Karpas-422 (cell line): ENCODE measurements around the gene SLC25A36. TPM values are rescaled to one million over a fixed set of nuclear protein-coding genes. Genes with fewer than 3 reads are reported as not detected.
"Not testable (repeated sequence)": the region's sequence is repeated elsewhere in the genome, so short reads cannot be mapped to it uniquely, and the experiment has no call there.

ENCODE experiments used
- DNase-seq: peaks from one replicate; pipeline ENCODE4 v3.0.0-alpha.2; 2015
- H2AFZ ChIP-seq: fragments of 200-600 bp; sonication (generic); 2 replicates; pipeline ENCODE4 v1.6.1; 2014; ENCODE audit warnings: antibody characterized with exemption, low read length, mixed read lengths
- H3K27ac ChIP-seq: fragments of 200-600 bp; sonication (generic); 2 replicates; pipeline ENCODE4 v1.5.1; 2014; ENCODE audit warnings: mild to moderate bottlenecking, low read length, moderate library complexity
- H3K27me3 ChIP-seq: fragments of 200-600 bp; sonication (generic); 2 replicates; pipeline ENCODE4 v1.6.1; 2014; ENCODE audit warnings: low read length, mixed read lengths
- H3K36me3 ChIP-seq: fragments of 200-600 bp; sonication (generic); 2 replicates; pipeline ENCODE4 v1.6.1; 2014; ENCODE audit warnings: low read length, mixed read lengths; ENCODE audit not compliant: insufficient read depth
- H3K4me1 ChIP-seq: fragments of 200-600 bp; sonication (generic); 2 replicates; pipeline ENCODE4 v1.6.1; 2014; ENCODE audit warnings: mild to moderate bottlenecking, low read length, mixed read lengths
- H3K4me2 ChIP-seq: fragments of 200-600 bp; sonication (generic); 2 replicates; pipeline ENCODE4 v1.6.1; 2014; ENCODE audit warnings: low read length, low read depth, mild to moderate bottlenecking; ENCODE audit not compliant: poor library complexity, severe bottlenecking
- H3K4me3 ChIP-seq: fragments of 200-600 bp; sonication (generic); 2 replicates; pipeline ENCODE4 v1.5.1; 2014; ENCODE audit warnings: mild to moderate bottlenecking, antibody characterized with exemption, low read length, mixed read lengths
- H3K79me2 ChIP-seq: fragments of 200-600 bp; sonication (generic); 2 replicates; pipeline ENCODE4 v1.6.1; 2014; ENCODE audit warnings: mild to moderate bottlenecking, low read length, mixed read lengths
- H3K9ac ChIP-seq: fragments of 200-600 bp; sonication (generic); 2 replicates; pipeline ENCODE4 v1.6.0; 2014; ENCODE audit warnings: low read length
- H3K9me2 ChIP-seq: fragments of 200-600 bp; sonication (generic), shearing (Covaris generic); replicated peaks from 2 replicates; pipeline ENCODE4 v1.6.0; 2014; ENCODE audit warnings: mild to moderate bottlenecking, low read length, moderate library complexity; ENCODE audit not compliant: insufficient read depth
- H3K9me3 ChIP-seq: fragments of 300-700, 200-600 bp; sonication (generic); 2 replicates; pipeline ENCODE4 v1.6.1; 2014; ENCODE audit warnings: low read length, mixed read lengths
- H4K20me1 ChIP-seq: fragments of 200-600 bp; sonication (generic); 2 replicates; pipeline ENCODE4 v1.6.1; 2014; ENCODE audit warnings: mild to moderate bottlenecking, antibody characterized with exemption, low read length, low read depth; ENCODE audit not compliant: insufficient read depth
- total RNA-seq: library from RNA; depleted of rRNA; stranded (reverse); fragments of >200 nt; shearing (Covaris generic); gene quantifications from 2 replicates; pipeline ENCODE4 v1.2.3, GENCODE V29; 2014; ENCODE audit warnings: low replicate concordance

SLC25A36 gene
- total RNA-seq, 1 experiment from 2014 or later = 204 TPM

DNA sequence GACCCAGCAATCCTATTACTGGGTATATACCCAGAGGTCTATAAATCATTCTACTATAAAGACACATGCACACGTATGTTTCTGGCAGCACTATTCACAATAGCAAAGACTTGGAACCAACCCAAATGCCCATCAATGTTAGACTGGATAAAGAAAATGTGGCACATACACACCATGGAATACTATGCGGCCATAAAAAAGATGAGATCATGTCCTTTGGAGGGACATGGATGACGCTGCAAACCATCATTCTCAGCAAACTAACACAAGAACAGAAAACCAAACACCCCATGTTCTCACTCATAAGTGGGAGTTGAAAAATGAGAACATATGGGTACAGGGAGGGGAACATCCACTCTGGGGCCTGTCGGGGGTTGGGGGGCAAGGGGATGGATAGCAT, 2.3 kb upstream of the SLC25A36 start:
- DNase-seq, H3K9ac ChIP-seq, H3K9me3 ChIP-seq, H3K9me2 ChIP-seq, H3K27ac ChIP-seq, H3K4me2 ChIP-seq, H2AFZ ChIP-seq, H3K4me3 ChIP-seq, H3K36me3 ChIP-seq, H3K27me3 ChIP-seq: not testable (repeated sequence)
- H3K4me1 ChIP-seq = peaks cover 18% of the 10 kb centered on the region
- 0 out of 2 replicates have a peak, but pooled peaks cover 16% of the 10 kb centered on the region for H4K20me1 ChIP-seq
- H3K79me2 ChIP-seq = peaks cover 22% of the 10 kb centered on the region

GRCh38 chr3:140941090-140941433, 574 bp upstream of the SLC25A36 start:
- H3K27me3 ChIP-seq = no peaks in the 10 kb centered on the region
- peaks cover 34% of the 10 kb centered on the region for H3K4me1 ChIP-seq
- H3K9me3 ChIP-seq = no peaks in the 10 kb centered on the region
- peaks cover 9% of the 10 kb centered on the region for H3K36me3 ChIP-seq
- H3K9me2 ChIP-seq = no peaks in the 10 kb centered on the region
- H3K9ac ChIP-seq = peak overlapping the region; percentile 43
- peaks cover 40% of the 10 kb centered on the region for H3K79me2 ChIP-seq
- H3K4me2 ChIP-seq = peak overlapping the region; percentile 69
- DNase-seq = no peak
- H4K20me1 ChIP-seq = peaks cover 27% of the 10 kb centered on the region
- H3K4me3 ChIP-seq = peak overlapping the region; percentile 98
- H2AFZ ChIP-seq = peak overlapping the region; percentile 86
- H3K27ac ChIP-seq = no peak overlapping the region

DNA sequence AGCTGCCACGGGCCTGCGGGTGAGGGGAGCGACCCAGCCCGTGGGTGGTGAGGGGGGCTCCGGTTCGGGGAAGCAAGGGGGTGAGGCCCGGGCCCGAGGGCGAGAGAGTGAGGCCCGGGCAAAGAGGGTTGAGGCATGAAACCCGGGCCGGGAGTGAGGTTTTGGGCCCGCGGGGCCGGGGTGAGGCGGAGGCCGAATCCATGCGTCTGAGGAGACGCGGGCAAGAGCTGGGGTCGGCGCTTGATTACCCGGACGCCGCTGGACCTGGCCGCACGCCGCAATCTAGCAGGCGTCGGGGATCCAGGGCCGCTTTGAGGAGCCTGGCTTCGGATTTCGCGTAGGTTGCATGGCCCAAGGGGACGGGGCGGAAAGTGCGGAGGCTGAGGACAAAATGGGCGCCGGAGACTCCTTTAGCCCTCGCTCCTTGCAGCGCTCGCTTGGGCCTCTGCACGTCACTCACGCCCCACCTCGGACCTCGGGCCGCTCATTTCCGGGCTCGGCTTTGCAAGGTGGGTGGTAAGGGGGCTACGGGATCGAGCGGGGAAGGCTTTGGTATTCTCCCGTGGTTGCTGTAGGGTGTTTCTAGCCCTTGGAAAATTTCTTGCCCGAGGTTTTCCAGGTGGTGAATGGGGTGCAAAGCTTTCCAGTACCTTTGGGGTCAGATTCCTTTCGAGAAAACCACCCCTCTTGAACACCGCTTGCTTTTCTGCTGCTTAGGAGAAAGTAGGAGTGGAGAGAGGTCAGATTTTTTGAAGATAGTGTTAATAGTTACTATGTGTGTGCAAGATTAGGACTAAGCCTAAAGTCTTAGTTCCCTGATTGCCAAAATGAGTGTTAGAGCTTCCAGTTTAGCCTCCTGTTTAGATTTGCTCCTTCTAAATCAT, 827 bp downstream of the SLC25A36 start:
- peak; percentile 89 for DNase-seq
- H3K79me2 ChIP-seq = peaks cover 54% of the 10 kb centered on the region
- no peaks in the 10 kb centered on the region for H3K27me3 ChIP-seq
- H3K9me2 ChIP-seq = no peaks in the 10 kb centered on the region
- peak overlapping the region; percentile 75 for H3K4me2 ChIP-seq
- peak overlapping the region; percentile 98 for H3K4me3 ChIP-seq
- H4K20me1 ChIP-seq = peaks cover 41% of the 10 kb centered on the region
- H3K4me1 ChIP-seq = peaks cover 34% of the 10 kb centered on the region
- peak overlapping the region; percentile 91 for H3K9ac ChIP-seq
- H2AFZ ChIP-seq = peak overlapping the region; percentile 62; the same call in 1 of the 2 replicates
- H3K9me3 ChIP-seq = no peaks in the 10 kb centered on the region
- peak overlapping the region; percentile 77 for H3K27ac ChIP-seq
- H3K36me3 ChIP-seq = peaks cover 17% of the 10 kb centered on the region

DNA sequence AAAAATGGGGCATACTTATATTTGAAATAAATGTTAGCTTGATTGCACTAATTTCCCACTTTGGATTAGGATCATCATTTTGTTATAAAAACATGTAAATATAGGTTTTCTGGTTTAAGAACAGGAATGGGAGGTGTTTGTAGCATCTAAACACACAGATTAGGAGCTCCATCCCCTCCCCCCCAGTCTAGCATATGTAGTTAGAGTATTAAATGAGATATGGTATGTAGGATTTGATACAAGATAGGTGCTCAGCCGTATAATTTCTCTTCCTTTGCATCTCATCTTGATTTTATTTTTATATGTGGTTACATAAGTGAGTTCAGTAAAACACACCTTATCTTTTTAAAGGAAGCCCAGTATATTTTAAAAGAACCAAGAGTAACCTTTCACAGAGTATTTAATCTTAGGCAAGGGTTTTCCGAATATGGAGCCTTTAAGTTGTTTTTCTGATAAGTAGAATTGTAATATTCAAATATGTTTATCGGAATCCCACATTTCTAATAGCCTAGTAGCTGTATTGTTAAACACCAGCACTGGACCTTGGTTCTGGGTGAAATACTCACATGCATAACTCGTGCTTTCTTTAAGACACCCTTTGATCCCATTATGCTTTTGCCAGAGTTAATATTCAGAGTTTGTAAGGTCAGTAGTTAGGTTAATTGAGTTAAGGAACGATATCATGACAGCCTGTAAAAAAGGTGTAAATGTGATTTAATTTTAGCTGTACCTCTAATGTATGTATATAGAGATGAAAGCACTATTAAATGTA, 2.3 kb downstream of the SLC25A36 start:
- H3K4me3 ChIP-seq = peak overlapping the region; percentile 98
- H3K9ac ChIP-seq = peak overlapping the region; percentile 91
- H4K20me1 ChIP-seq = peaks cover 49% of the 10 kb centered on the region

GRCh38 chr3:140948460-140949249, 7.0 kb downstream of the SLC25A36 start:
- Histone ChIP-seq H3K9me2 (no peaks in the 10 kb centered on the region), H4K20me1 (peaks cover 66% of the 10 kb centered on the region), H3K9me3 (no peaks in the 10 kb centered on the region), H3K79me2 (peaks cover 100% of the 10 kb centered on the region), H3K27ac (no peak overlapping the region), H3K27me3 (no peaks in the 10 kb centered on the region), H3K36me3 (peaks cover 17% of the 10 kb centered on the region), H3K9ac (no peak overlapping the region), H3K4me2 (no peak overlapping the region), H3K4me3 (no peak overlapping the region), H3K4me1 (peaks cover 35% of the 10 kb centered on the region), H2AFZ (no peak overlapping the region)
- DNase-seq = no peak

More for the DNA sequence above, 2.3 kb downstream of the SLC25A36 start:
- Histone ChIP-seq H3K4me2 (peak overlapping the region; percentile 75), H3K27me3 (no peaks in the 10 kb centered on the region), H2AFZ (no peak overlapping the region), H3K36me3 (peaks cover 17% of the 10 kb centered on the region), H3K9me2 (no peaks in the 10 kb centered on the region), H3K79me2 (peaks cover 69% of the 10 kb centered on the region), H3K27ac (peak overlapping the region; percentile 77), H3K9me3 (no peaks in the 10 kb centered on the region), H3K4me1 (peaks cover 35% of the 10 kb centered on the region)
- DNase-seq = no peak

GRCh38 chr3:140950144-140950543, 8.5 kb downstream of the SLC25A36 start:
- DNase-seq = no peak
- Histone ChIP-seq H3K4me1 (peaks cover 20% of the 10 kb centered on the region), H3K9me2 (no peaks in the 10 kb centered on the region), H3K27ac (no peak overlapping the region), H3K9ac (no peak overlapping the region), H3K36me3 (peaks cover 13% of the 10 kb centered on the region), H3K9me3 (no peaks in the 10 kb centered on the region), H3K79me2 (peaks cover 100% of the 10 kb centered on the region), H4K20me1 (peaks cover 63% of the 10 kb centered on the region), H3K4me2 (no peak overlapping the region), H3K4me3 (no peak overlapping the region), H3K27me3 (no peaks in the 10 kb centered on the region), H2AFZ (no peak overlapping the region)

GRCh38 chr3:140950863-140951262, 9.2 kb downstream of the SLC25A36 start:
- Histone ChIP-seq H3K27me3 (no peaks in the 10 kb centered on the region), H3K9ac (no peak overlapping the region), H4K20me1 (peaks cover 62% of the 10 kb centered on the region), H3K27ac (no peak overlapping the region), H3K9me3 (no peaks in the 10 kb centered on the region), H3K79me2 (peaks cover 100% of the 10 kb centered on the region), H3K4me1 (peaks cover 13% of the 10 kb centered on the region), H3K4me3 (no peak overlapping the region), H3K9me2 (no peaks in the 10 kb centered on the region), H3K36me3 (peaks cover 9% of the 10 kb centered on the region; the same call in 1 of the 2 replicates), H2AFZ (no peak overlapping the region), H3K4me2 (no peak overlapping the region)
- no peak for DNase-seq
